Trophoblast cell (in vitro differentiated cells and primary cell): ENCODE data around the gene ERCC1.
"Not testable (repeated sequence)": the region's sequence is repeated elsewhere in the genome, so short reads cannot be mapped to it uniquely, and the experiment has no call there.

ENCODE experiments used
- DNase-seq, 2 donors: peaks; one replicate each; pipeline ENCODE4 v3.0.0-alpha.2; 2016
- H2AFZ ChIP-seq: 2 replicates; pipeline ENCODE4 v1.6.1; 2013; ENCODE audit warnings: low read length, moderate library complexity, mild to moderate bottlenecking; ENCODE audit not compliant: insufficient read depth, poor library complexity
- H2AK5ac ChIP-seq: 2 replicates; pipeline ENCODE4 v1.6.1; 2013; ENCODE audit warnings: mild to moderate bottlenecking, low read length
- H2BK120ac ChIP-seq: 2 replicates; pipeline ENCODE4 v1.6.1; 2013; ENCODE audit warnings: low read length, mild to moderate bottlenecking, moderate library complexity; ENCODE audit not compliant: insufficient read depth, poor library complexity
- H2BK12ac ChIP-seq: 2 replicates; pipeline ENCODE4 v1.6.1; 2013; ENCODE audit warnings: mild to moderate bottlenecking, low read length, moderate library complexity
- H2BK5ac ChIP-seq: 2 replicates; pipeline ENCODE4 v1.6.1; 2013; ENCODE audit warnings: low read length, low read depth, moderate library complexity, mild to moderate bottlenecking; ENCODE audit not compliant: poor library complexity
- H3K14ac ChIP-seq: 2 replicates; pipeline ENCODE4 v1.6.1; 2013; ENCODE audit warnings: mild to moderate bottlenecking, low read length
- H3K18ac ChIP-seq: 2 replicates; pipeline ENCODE4 v1.6.1; 2013; ENCODE audit warnings: mild to moderate bottlenecking, low read length
- H3K23ac ChIP-seq: 2 replicates; pipeline ENCODE4 v1.6.1; 2013; ENCODE audit warnings: low read length
- H3K27ac ChIP-seq: 2 replicates; pipeline ENCODE4 v1.5.1; 2013; ENCODE audit warnings: low read depth, mild to moderate bottlenecking, inconsistent platforms, low read length, moderate library complexity
- H3K27me3 ChIP-seq: 2 replicates; pipeline ENCODE4 v1.6.1; 2013; ENCODE audit warnings: inconsistent platforms, mild to moderate bottlenecking, low read length, moderate library complexity; ENCODE audit not compliant: insufficient read depth
- H3K36me3 ChIP-seq, 2 experiments: 1 replicate in 1 of 2; 2 replicates in 1 of 2; pipeline ENCODE4 v1.6.1; 2013; ENCODE audit warnings: low read length in 2 of 2, mild to moderate bottlenecking in 2 of 2, moderate library complexity in 1 of 2; ENCODE audit not compliant: insufficient read depth in 2 of 2, control insufficient read depth in 1 of 2
- H3K4ac ChIP-seq: 2 replicates; pipeline ENCODE4 v1.6.1; 2013; ENCODE audit warnings: low read depth, mild to moderate bottlenecking, low read length, moderate library complexity
- H3K4me1 ChIP-seq, 2 experiments: 1 replicate in 1 of 2; 2 replicates in 1 of 2; pipeline ENCODE4 v1.6.1; 2013; ENCODE audit warnings: low read length in 2 of 2, mild to moderate bottlenecking in 2 of 2, moderate library complexity in 1 of 2; ENCODE audit not compliant: insufficient read depth in 2 of 2, control insufficient read depth in 1 of 2
- H3K4me2 ChIP-seq: 2 replicates; pipeline ENCODE4 v1.6.1; 2013; ENCODE audit warnings: inconsistent platforms, mild to moderate bottlenecking, low read length, moderate library complexity
- H3K4me3 ChIP-seq: 2 replicates; pipeline ENCODE4 v1.5.1; 2013; ENCODE audit warnings: mild to moderate bottlenecking, low read depth, low read length, inconsistent platforms
- H3K79me1 ChIP-seq: one replicate; pipeline ENCODE4 v1.6.1; 2013; ENCODE audit warnings: low read length
- H3K79me2 ChIP-seq: 2 replicates; pipeline ENCODE4 v1.6.1; 2013; ENCODE audit warnings: low read length, mild to moderate bottlenecking; ENCODE audit not compliant: control insufficient read depth, insufficient read depth, poor library complexity
- H3K9ac ChIP-seq: 2 replicates; pipeline ENCODE4 v1.6.1; 2013; ENCODE audit warnings: mild to moderate bottlenecking, low read length
- H3K9me3 ChIP-seq: 2 replicates; pipeline ENCODE4 v1.6.1; 2013; ENCODE audit warnings: low read depth, mild to moderate bottlenecking, control low read depth, inconsistent platforms, low read length; ENCODE audit not compliant: insufficient read depth
- H4K12ac ChIP-seq: 2 replicates; pipeline ENCODE4 v1.6.1; 2013; ENCODE audit warnings: low read depth, mild to moderate bottlenecking, low read length, moderate library complexity
- H4K8ac ChIP-seq: 2 replicates; pipeline ENCODE4 v1.6.1; 2013; ENCODE audit warnings: low read depth, mild to moderate bottlenecking, low read length, moderate library complexity
- H4K91ac ChIP-seq: one replicate; pipeline ENCODE4 v1.6.1; 2013; ENCODE audit warnings: low read depth, mild to moderate bottlenecking, low read length, moderate library complexity
- WGBS: extraction: QIAGEN DNeasy Blood & Tissue Kit; methylation state at CpG from one replicate; pipeline ENCODE4 v1.1.7; 2013; ENCODE audit warnings: missing lambda C conversion rate; ENCODE audit not compliant: insufficient read length, insufficient coverage; ENCODE audit errors: extremely low coverage; 5-methylcytosine and 5-hydroxymethylcytosine counted together

ERCC1 gene

DNA sequence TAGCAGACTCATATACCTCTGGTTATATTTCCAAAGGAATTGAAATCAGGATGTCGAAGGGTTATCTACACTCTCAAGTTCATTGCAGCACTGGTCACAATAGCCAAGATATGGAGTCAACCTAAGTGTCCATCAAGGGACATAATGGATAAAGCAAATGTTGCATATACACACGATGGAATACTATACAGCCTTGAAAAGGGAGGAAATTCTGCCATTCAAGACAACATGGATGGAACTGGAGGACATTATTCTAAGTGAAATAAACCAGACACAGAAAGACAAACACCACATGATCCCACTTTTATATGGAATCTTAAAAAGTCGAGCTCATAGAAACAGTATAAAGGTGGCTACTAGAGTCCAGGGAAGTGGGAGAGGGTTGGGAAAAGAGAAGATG is 13.6 kb upstream of the ERCC1 start:
- peaks cover 13% of the 10 kb centered on the region for H3K79me1 ChIP-seq
- peaks cover 5% of the 10 kb centered on the region for H3K79me2 ChIP-seq
- H3K27ac ChIP-seq = no peak overlapping the region
- H3K9me3 ChIP-seq = no peaks in the 10 kb centered on the region
- H2BK5ac ChIP-seq = no peak overlapping the region
- WGBS = no CpG with 5 or more reads among the region's 3 CpGs
- H2AK5ac ChIP-seq = no peak overlapping the region
- H3K4ac ChIP-seq = no peak overlapping the region
- H4K91ac ChIP-seq = no peak overlapping the region
- H2BK12ac ChIP-seq = no peak overlapping the region
- H3K36me3 ChIP-seq = no peaks in the 10 kb centered on the region
- no peak overlapping the region for H3K18ac ChIP-seq
- H3K4me2 ChIP-seq = no peak overlapping the region
- H3K27me3 ChIP-seq = no peaks in the 10 kb centered on the region
- no peak for DNase-seq
- H4K12ac ChIP-seq = no peak overlapping the region
- H3K4me3 ChIP-seq = no peak overlapping the region
- no peak overlapping the region for H4K8ac ChIP-seq
- no peak overlapping the region for H3K14ac ChIP-seq
- H3K4me1 ChIP-seq = peaks cover 7 to 12% of the 10 kb centered on the region in 2 experiments
- no peak overlapping the region for H3K9ac ChIP-seq
- H2AFZ ChIP-seq = no peak overlapping the region
- H2BK120ac ChIP-seq = no peak overlapping the region
- H3K23ac ChIP-seq = no peak overlapping the region

DNA sequence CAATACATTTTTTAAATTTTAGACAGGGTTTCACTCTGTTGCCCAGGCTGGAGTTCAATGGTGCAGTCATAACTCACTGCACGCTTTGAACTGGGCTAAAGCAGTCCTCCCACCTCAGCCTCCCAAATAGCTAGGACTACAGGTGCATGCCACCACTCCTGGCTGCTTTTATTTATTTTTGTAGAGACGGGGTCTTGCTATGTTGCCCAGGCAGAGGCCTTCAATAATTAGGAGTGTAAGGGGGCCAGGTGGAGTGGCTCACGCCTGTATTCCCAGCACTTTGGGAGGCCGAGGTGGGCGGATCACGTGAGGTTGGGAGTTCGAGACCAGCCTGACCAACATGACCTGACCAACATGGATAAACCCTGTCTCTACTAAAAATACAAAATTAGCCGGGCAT is 8.8 kb upstream of the ERCC1 start:
- not testable (repeated sequence) for H3K4me3 ChIP-seq, H4K12ac ChIP-seq, H3K79me1 ChIP-seq, H2BK12ac ChIP-seq, H4K8ac ChIP-seq, H4K91ac ChIP-seq, H3K18ac ChIP-seq, H2BK120ac ChIP-seq, H2AFZ ChIP-seq, H3K9me3 ChIP-seq, H3K4me2 ChIP-seq, H2BK5ac ChIP-seq, H3K9ac ChIP-seq, H3K79me2 ChIP-seq, H3K27me3 ChIP-seq, H3K4ac ChIP-seq, H3K36me3 ChIP-seq, H3K23ac ChIP-seq, H3K27ac ChIP-seq, DNase-seq, H3K4me1 ChIP-seq, H3K14ac ChIP-seq, H2AK5ac ChIP-seq
- WGBS = no CpG with 5 or more reads among the region's 8 CpGs

DNA sequence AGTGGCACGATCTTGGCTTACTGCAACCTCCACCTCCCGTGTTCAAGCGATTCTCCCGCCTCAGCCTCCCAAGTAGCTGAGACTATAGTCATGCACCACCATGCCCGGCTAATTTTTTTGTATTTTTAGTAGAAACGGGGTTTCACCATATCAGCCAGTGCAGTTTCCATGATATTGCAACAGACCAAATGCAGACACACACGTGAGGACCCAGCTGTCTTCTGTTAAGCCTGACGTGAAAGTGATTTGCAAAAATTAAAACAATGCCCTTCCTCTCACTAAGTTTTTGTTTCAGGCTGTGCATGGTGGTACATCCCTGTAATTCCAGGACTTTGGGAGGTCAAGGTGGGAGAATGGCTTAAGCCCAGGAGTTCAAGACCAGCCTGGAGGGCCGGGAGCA is 7.3 kb upstream of the ERCC1 start:
- WGBS = no CpG with 5 or more reads among the region's 9 CpGs
- not testable (repeated sequence) for H4K12ac ChIP-seq, H3K9ac ChIP-seq, H3K79me2 ChIP-seq, H3K27me3 ChIP-seq, H4K91ac ChIP-seq, H3K18ac ChIP-seq, H3K4me1 ChIP-seq, H3K23ac ChIP-seq, H3K27ac ChIP-seq, H4K8ac ChIP-seq, H2AFZ ChIP-seq, H2BK120ac ChIP-seq, H3K4ac ChIP-seq, H3K14ac ChIP-seq, H3K4me2 ChIP-seq, H2AK5ac ChIP-seq, H3K79me1 ChIP-seq, H3K36me3 ChIP-seq, H3K9me3 ChIP-seq, H2BK12ac ChIP-seq, H3K4me3 ChIP-seq, H2BK5ac ChIP-seq
- peak in 1 of 2 donors; percentile 71 for DNase-seq

DNA sequence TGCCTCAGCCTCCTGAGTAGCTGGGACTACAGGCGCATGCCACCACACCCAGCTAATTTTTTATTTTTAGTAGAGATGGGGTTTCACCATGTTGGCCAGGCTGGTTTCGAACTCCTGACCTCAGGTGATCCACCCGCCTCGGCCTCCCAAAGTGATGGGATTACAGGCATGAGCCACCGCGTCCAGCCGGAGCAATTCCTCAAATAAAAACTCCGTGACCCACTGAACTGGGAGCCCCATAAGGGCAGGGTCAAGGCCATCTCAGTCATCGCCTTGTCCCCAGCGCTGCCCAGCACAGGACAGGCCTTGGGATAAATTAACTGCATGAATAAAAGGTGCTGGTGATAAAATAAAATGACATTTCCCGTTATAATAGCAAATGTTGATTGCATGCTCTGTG is 6.2 kb upstream of the ERCC1 start:
- not testable (repeated sequence) for H3K4me1 ChIP-seq, H2AFZ ChIP-seq, H4K8ac ChIP-seq, H3K4me3 ChIP-seq, H2BK5ac ChIP-seq, H3K9me3 ChIP-seq, H4K12ac ChIP-seq, H3K18ac ChIP-seq, H3K27ac ChIP-seq, H3K9ac ChIP-seq, H3K79me2 ChIP-seq, H3K4ac ChIP-seq, H2BK120ac ChIP-seq, H3K36me3 ChIP-seq, H3K79me1 ChIP-seq, H3K27me3 ChIP-seq, H2BK12ac ChIP-seq, H4K91ac ChIP-seq, DNase-seq, H2AK5ac ChIP-seq, H3K23ac ChIP-seq, H3K4me2 ChIP-seq, H3K14ac ChIP-seq
- no CpG with 5 or more reads among the region's 11 CpGs for WGBS
